Smooth muscle cell (in vitro differentiated cells): ENCODE measurements around the gene KPNA5. TPM values are rescaled to one million over a fixed set of nuclear protein-coding genes. Genes with fewer than 3 reads are reported as not detected.

ENCODE experiments used
- DNase-seq: peaks from one replicate; lab custom pipeline; 2025; ENCODE audit not compliant: unreplicated experiment; lab: John Stamatoyannopoulos, UW
- H2AFZ ChIP-seq: fragments of 200-600 bp; sonication (generic); 2 replicates; pipeline ENCODE4 v1.6.0; 2016; ENCODE audit warnings: antibody characterized with exemption, low read depth, mild to moderate bottlenecking
- H3F3A ChIP-seq: fragments of 200-600 bp; sonication (generic); 2 replicates; pipeline ENCODE4 v1.6.0; 2017; ENCODE audit warnings: antibody characterized with exemption, low read depth
- H3K27ac ChIP-seq: fragments of 200-600 bp; sonication (generic); 2 replicates; pipeline ENCODE4 v1.5.1; 2016; ENCODE audit warnings: low read depth, mild to moderate bottlenecking
- H3K27me3 ChIP-seq: fragments of 200-600 bp; sonication (generic); 2 replicates; pipeline ENCODE4 v1.6.1; 2016; ENCODE audit warnings: low read depth, mild to moderate bottlenecking
- H3K36me3 ChIP-seq: fragments of 200-600 bp; sonication (generic); 2 replicates; pipeline ENCODE4 v1.5.1; 2016; ENCODE audit warnings: low read depth
- H3K4me1 ChIP-seq: fragments of 200-600 bp; sonication (generic); 2 replicates; pipeline ENCODE4 v1.5.1; 2016; ENCODE audit warnings: low read depth
- H3K4me2 ChIP-seq: fragments of 200-600 bp; sonication (generic); 2 replicates; pipeline ENCODE4 v1.6.0; 2016; ENCODE audit warnings: mild to moderate bottlenecking
- H3K4me3 ChIP-seq: fragments of 200-600 bp; sonication (generic); 2 replicates; pipeline ENCODE4 v1.5.1; 2016; ENCODE audit warnings: mild to moderate bottlenecking
- H3K79me2 ChIP-seq: fragments of 200-600 bp; sonication (generic); 2 replicates; pipeline ENCODE4 v1.6.0; 2016; ENCODE audit warnings: low read depth, mild to moderate bottlenecking
- H3K9ac ChIP-seq: fragments of 200-600 bp; sonication (generic); 2 replicates; pipeline ENCODE4 v1.6.0; 2016; ENCODE audit warnings: low read depth
- H3K9me3 ChIP-seq: fragments of 200-600 bp; sonication (generic); replicated peaks from 2 replicates; pipeline ENCODE4 v1.5.1; 2016; ENCODE audit warnings: low read depth
- H4K20me1 ChIP-seq: fragments of 200-600 bp; sonication (generic); 2 replicates; pipeline ENCODE4 v1.6.0; 2016; ENCODE audit warnings: low read depth
- WGBS: methylation state at CpG from one replicate; pipeline ENCODE4 v1.1.7; 2016; ENCODE audit warnings: low lambda C conversion rate; 5-methylcytosine and 5-hydroxymethylcytosine counted together
- polyA plus RNA-seq: library from polyadenylated mRNA; unstranded; fragments of >200 nt; fragmentation: Nextera tagmentation; extraction: Ambion mirVana; gene quantifications from 2 replicates; pipeline ENCODE4 v1.2.1, GENCODE V29; 2016
- total RNA-seq: library from RNA; depleted of rRNA; stranded (reverse); fragments of >200 nt; gene quantifications from 2 replicates; pipeline ENCODE4 v1.2.3, GENCODE V29; 2014
- TF ChIP-seq, protein P1 (sequence below): fragments of 200-600 bp; sonication (generic); IDR thresholded peaks from 2 replicates; pipeline ENCODE4 v1.5.1; 2017; ENCODE audit warnings: borderline replicate concordance, mild to moderate bottlenecking, antibody characterized with exemption; ENCODE audit not compliant: insufficient read depth, poor library complexity, severe bottlenecking

The KPNA5 gene
- total and polyA plus RNA-seq, 2 experiments from 2014 or later: 1.6 to 15.5 TPM

DNA sequence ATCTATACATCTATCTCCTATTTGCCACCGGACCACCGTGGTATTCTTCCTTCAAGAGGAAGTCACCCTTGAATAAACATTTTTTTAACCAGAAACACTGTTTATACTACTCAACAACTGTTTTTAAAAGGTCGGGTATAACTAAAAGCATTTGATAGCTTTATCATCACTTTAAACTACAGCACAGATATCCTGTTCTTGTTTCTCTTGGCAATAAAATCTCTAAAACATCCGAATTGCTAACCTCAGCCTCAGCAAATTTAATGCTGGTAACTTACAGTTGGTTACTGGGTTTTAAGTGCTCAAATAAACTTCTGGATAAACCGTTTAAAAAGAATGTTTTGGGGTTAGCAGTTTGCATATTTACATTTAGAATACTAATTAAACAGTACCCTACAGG, 32.9 kb upstream of the KPNA5 start:
- peaks cover 16% of the 10 kb centered on the region for H3K36me3 ChIP-seq
- peaks cover 5% of the 10 kb centered on the region for H3K79me2 ChIP-seq
- 53% methylated on average over 5 of the region's 5 CpGs for WGBS
- no peak overlapping the region for H2AFZ ChIP-seq
- H3F3A ChIP-seq: no peaks in the 10 kb centered on the region
- no peak for DNase-seq
- no peaks in the 10 kb centered on the region for H3K9me3 ChIP-seq
- H3K9ac ChIP-seq: no peak overlapping the region
- H3K27ac ChIP-seq: no peak overlapping the region
- H3K4me3 ChIP-seq: no peak overlapping the region
- no peaks in the 10 kb centered on the region for H3K27me3 ChIP-seq
- peaks cover 4% of the 10 kb centered on the region for H4K20me1 ChIP-seq
- TF ChIP-seq, protein P1, sequence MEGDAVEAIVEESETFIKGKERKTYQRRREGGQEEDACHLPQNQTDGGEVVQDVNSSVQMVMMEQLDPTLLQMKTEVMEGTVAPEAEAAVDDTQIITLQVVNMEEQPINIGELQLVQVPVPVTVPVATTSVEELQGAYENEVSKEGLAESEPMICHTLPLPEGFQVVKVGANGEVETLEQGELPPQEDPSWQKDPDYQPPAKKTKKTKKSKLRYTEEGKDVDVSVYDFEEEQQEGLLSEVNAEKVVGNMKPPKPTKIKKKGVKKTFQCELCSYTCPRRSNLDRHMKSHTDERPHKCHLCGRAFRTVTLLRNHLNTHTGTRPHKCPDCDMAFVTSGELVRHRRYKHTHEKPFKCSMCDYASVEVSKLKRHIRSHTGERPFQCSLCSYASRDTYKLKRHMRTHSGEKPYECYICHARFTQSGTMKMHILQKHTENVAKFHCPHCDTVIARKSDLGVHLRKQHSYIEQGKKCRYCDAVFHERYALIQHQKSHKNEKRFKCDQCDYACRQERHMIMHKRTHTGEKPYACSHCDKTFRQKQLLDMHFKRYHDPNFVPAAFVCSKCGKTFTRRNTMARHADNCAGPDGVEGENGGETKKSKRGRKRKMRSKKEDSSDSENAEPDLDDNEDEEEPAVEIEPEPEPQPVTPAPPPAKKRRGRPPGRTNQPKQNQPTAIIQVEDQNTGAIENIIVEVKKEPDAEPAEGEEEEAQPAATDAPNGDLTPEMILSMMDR: no peak
- no peak overlapping the region for H3K4me2 ChIP-seq
- no peaks in the 10 kb centered on the region for H3K4me1 ChIP-seq

DNA sequence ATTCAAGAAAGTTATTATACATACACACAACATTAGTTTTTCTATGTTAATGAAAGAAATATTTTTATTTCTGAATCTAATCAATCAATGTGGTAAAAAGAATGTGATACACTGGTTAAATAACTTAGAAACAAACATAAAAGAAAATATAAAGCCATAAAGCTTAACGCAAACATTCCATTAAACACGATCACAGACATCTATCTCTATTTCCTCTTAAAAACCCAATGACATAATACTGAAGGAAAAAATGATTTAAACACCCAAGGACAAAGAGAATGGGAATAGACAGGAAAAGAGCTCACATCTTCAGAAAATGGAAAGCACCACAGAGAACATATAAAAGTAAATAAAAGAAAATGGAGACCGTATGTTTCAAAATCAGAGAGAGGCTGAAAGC, 31.9 kb upstream of the KPNA5 start:
- Histone ChIP-seq H3K36me3 (peaks cover 18% of the 10 kb centered on the region), H3K9ac (no peak overlapping the region), H3K4me3 (no peak overlapping the region), H3F3A (no peaks in the 10 kb centered on the region), H3K27ac (no peak overlapping the region), H3K4me1 (no peaks in the 10 kb centered on the region), H4K20me1 (peaks cover 4% of the 10 kb centered on the region), H3K27me3 (no peaks in the 10 kb centered on the region), H3K79me2 (peaks cover 5% of the 10 kb centered on the region), H3K9me3 (no peaks in the 10 kb centered on the region), H3K4me2 (no peak overlapping the region), H2AFZ (no peak overlapping the region)
- no peak for DNase-seq
- TF ChIP-seq, protein P1: no peak
- 87% methylated on average over 3 of the region's 3 CpGs for WGBS

DNA sequence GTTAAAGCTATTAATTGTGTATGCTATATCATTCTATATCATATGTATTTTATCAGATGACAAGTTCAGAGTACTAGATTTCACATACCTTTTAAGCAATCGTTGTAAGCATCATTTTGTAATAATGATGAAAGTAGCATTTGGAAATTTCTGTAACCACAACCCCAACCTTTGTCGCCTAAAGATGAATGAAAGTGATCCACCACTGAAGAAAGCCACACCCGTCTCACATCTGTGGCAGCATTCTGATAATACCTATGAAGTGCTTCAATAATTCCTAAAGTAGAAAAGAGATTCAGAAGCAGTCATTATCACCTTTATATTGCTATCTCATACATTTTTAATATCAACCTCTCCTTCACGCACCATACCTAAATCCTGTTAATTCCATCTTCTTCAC, 29.1 kb upstream of the KPNA5 start:
- DNase-seq: no peak
- peaks cover 4% of the 10 kb centered on the region for H4K20me1 ChIP-seq
- H2AFZ ChIP-seq: no peak overlapping the region
- no peaks in the 10 kb centered on the region for H3K27me3 ChIP-seq
- WGBS: 93% methylated on average over 4 of the region's 4 CpGs
- H3K9ac ChIP-seq: no peak overlapping the region
- TF ChIP-seq, protein P1: no peak
- H3K79me2 ChIP-seq: no peaks in the 10 kb centered on the region
- no peak overlapping the region for H3K4me3 ChIP-seq
- no peak overlapping the region for H3K4me2 ChIP-seq
- H3K4me1 ChIP-seq: no peaks in the 10 kb centered on the region
- no peaks in the 10 kb centered on the region for H3K9me3 ChIP-seq
- H3K36me3 ChIP-seq: peaks cover 35% of the 10 kb centered on the region
- no peaks in the 10 kb centered on the region for H3F3A ChIP-seq
- H3K27ac ChIP-seq: no peak overlapping the region

DNA sequence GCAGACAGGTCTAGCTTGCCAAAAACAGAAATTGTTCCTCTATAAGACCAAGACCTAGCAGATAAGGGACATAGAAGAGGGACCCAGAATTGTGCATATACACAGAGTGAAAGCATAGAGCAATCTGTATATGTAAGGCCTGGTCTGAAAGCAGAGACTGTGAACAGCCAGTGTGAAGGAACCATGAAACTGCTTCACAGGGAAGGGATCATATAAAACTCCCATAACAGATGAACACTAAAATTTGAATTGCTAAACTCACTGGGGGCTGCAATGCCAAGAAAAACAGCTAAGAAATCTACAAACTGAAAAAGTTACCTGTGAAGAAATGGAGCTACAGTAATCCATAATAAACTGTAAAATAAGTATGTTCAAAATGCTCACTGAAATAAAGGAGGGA, 19.4 kb upstream of the KPNA5 start:
- no peaks in the 10 kb centered on the region for H3F3A ChIP-seq
- peaks cover 57% of the 10 kb centered on the region for H4K20me1 ChIP-seq
- TF ChIP-seq, protein P1: no peak
- H3K79me2 ChIP-seq: peaks cover 64% of the 10 kb centered on the region
- peaks cover 9% of the 10 kb centered on the region for H3K36me3 ChIP-seq
- H3K9me3 ChIP-seq: no peaks in the 10 kb centered on the region
- H3K27me3 ChIP-seq: no peaks in the 10 kb centered on the region
- H3K4me2 ChIP-seq: no peak overlapping the region
- H3K4me1 ChIP-seq: peaks cover 8% of the 10 kb centered on the region
- no peak overlapping the region for H2AFZ ChIP-seq
- no peak overlapping the region for H3K4me3 ChIP-seq
- H3K27ac ChIP-seq: no peak overlapping the region
- H3K9ac ChIP-seq: no peak overlapping the region
- DNase-seq: no peak
